Measurements from ENCODE around the gene ASB16. TPM values are rescaled to one million over a fixed set of nuclear protein-coding genes. Genes with fewer than 3 reads are reported as not detected.

The ASB16 gene
- total and polyA plus RNA-seq, 2 donors (not counting 3 experiments of a cell fraction or from before 2014, with no cell fraction given) = not detected

DNA sequence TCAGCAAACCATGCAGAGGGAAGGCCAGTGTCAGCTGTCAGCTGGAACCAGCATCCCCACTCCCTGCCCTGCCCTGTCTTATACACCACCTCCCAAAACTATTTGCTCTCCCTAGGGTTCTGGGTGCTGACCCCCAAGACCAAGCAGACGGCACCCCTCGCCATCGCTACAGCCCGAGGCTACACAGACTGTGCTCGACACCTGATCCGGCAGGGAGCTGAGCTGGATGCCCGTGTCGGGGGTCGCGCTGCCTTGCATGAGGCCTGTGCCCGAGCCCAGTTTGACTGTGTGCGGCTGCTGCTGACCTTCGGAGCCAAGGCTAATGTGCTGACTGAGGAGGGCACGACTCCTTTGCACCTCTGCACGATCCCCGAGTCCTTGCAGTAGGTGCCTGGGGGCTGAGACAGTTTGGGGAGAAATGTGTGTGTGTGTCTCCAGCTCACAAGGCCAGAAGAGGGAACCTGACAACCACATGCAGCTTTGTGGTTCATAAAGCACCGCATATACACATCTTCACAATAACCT, 1.5 kb downstream of the ASB16 start:
- no peak overlapping the region for H3K4me3 ChIP-seq (replicated peaks in 1 of 3; ENCODE audit: insufficient read depth in 1 of 3, low read depth in 1 of 3, low read length in 3 of 3)
- no peak overlapping the region for H3K4me2 ChIP-seq (ENCODE audit: insufficient read depth, low read length)
- H3K27me3 ChIP-seq (ENCODE audit: control insufficient read depth in 2 of 2, insufficient read depth in 2 of 2, low read length in 2 of 2) = no peaks in the 10 kb centered on the region
- no peak overlapping the region for H3K9ac ChIP-seq (replicated peaks; ENCODE audit: extremely low read depth, insufficient read depth, low read length)
- FAIRE-seq (no peak), DNase-seq (ENCODE audit: low read depth, low spot score) (no peak)
- no peak overlapping the region for H3K27ac ChIP-seq (ENCODE audit: insufficient read depth, low read depth, low read length)
- H3K9me1 ChIP-seq (replicated peaks; ENCODE audit: control insufficient read depth, extremely low read depth, insufficient read depth, low read length) = no peaks in the 10 kb centered on the region
- POLR2A ChIA-PET = no interaction called here
- dilution Hi-C loops (cut with MboI; ENCODE audit: extremely low pct_ligation_motif_present, low sequenced_read_pairs) = no loop called here
- TF ChIP-seq GATA2 (IDR thresholded peaks at IDR 0.05; ENCODE audit: insufficient read depth, insufficient read length, low read depth, low read length) (no peak), EZH2 (IDR thresholded peaks at IDR 0.05; ENCODE audit: borderline replicate concordance, low read depth, low read length, severe bottlenecking) (no peak), MYC (IDR thresholded peaks at IDR 0.05; ENCODE audit: low read depth, low read length) (no peak), FOS (IDR thresholded peaks at IDR 0.05; ENCODE audit: borderline replicate concordance, insufficient read depth, low read length) (no peak), POLR2A (IDR thresholded peaks at IDR 0.05; ENCODE audit: low read depth, low read length) (no peak), POLR2AphosphoS5 (IDR thresholded peaks at IDR 0.05; ENCODE audit: insufficient read depth, low read depth, low read length) (no peak), JUN (IDR thresholded peaks at IDR 0.05; ENCODE audit: borderline replicate concordance, insufficient read depth, insufficient read length, low read depth) (no peak)
- TF ChIP-seq, protein P1, sequence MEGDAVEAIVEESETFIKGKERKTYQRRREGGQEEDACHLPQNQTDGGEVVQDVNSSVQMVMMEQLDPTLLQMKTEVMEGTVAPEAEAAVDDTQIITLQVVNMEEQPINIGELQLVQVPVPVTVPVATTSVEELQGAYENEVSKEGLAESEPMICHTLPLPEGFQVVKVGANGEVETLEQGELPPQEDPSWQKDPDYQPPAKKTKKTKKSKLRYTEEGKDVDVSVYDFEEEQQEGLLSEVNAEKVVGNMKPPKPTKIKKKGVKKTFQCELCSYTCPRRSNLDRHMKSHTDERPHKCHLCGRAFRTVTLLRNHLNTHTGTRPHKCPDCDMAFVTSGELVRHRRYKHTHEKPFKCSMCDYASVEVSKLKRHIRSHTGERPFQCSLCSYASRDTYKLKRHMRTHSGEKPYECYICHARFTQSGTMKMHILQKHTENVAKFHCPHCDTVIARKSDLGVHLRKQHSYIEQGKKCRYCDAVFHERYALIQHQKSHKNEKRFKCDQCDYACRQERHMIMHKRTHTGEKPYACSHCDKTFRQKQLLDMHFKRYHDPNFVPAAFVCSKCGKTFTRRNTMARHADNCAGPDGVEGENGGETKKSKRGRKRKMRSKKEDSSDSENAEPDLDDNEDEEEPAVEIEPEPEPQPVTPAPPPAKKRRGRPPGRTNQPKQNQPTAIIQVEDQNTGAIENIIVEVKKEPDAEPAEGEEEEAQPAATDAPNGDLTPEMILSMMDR (IDR thresholded peaks at IDR 0.05; ENCODE audit: extremely low read depth in 1 of 2, insufficient read depth in 1 of 2, low read depth in 1 of 2, low read length in 2 of 2) = no peak
- TF ChIP-seq, protein P2, sequence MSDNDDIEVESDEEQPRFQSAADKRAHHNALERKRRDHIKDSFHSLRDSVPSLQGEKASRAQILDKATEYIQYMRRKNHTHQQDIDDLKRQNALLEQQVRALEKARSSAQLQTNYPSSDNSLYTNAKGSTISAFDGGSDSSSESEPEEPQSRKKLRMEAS (IDR thresholded peaks at IDR 0.05; ENCODE audit: insufficient read depth, insufficient read length) = no peak
- H4K20me1 ChIP-seq (replicated peaks; ENCODE audit: control insufficient read depth, extremely low read depth, insufficient read depth, low read length) = no peaks in the 10 kb centered on the region
- H3K4me1 ChIP-seq (ENCODE audit: control insufficient read depth, extremely low read depth, insufficient read depth, low read length) = no peaks in the 10 kb centered on the region
- CTCF ChIA-PET = interaction anchor here (1.0 to 1.7 kb wide), 3 partner anchors 14 to 159 kb away, joined by 3 to 6 read pairs (median 4); partner anchors contain the start of gene TMUB2
- H3K36me3 ChIP-seq (ENCODE audit: control insufficient read depth in 2 of 2, extremely low read depth in 1 of 2, insufficient read depth in 2 of 2, low read length in 2 of 2) = peaks cover 0 to 5% of the 10 kb centered on the region in 2 experiments
- no peaks in the 10 kb centered on the region for H3K79me2 ChIP-seq (ENCODE audit: control insufficient read depth, insufficient read depth, low read length)
- BruUV-seq (replicated peaks) = no TSS peak
- no peaks in the 10 kb centered on the region for H3K9me3 ChIP-seq (replicated peaks; ENCODE audit: control insufficient read depth, insufficient read depth, low read length)
- no peak overlapping the region for H2AFZ ChIP-seq (ENCODE audit: low read depth, low read length)
- intact Hi-C loops (cut with micrococcal nuclease) = no loop called here

Measured in endothelial cell of umbilical vein (primary cell).